WTC11 (cell line): ENCODE results near the gene IGF2BP3.

Experiments used
- TCF7 ChIP-seq: sonication (generic); formaldehyde crosslinking; IDR thresholded peaks from 2 replicates; pipeline ENCODE4 v1.8.0; 2022; ENCODE audit warnings: mild to moderate bottlenecking, low read depth, missing genetic modification reagents, moderate library complexity
- TF ChIP-seq, protein P1 (sequence below): fragments of 200-600 bp; IDR thresholded peaks from 2 replicates; pipeline ENCODE4 v1.8.0; 2022; ENCODE audit warnings: antibody characterized with exemption
- TF ChIP-seq, protein P2 (sequence below): sonication (generic); formaldehyde crosslinking; conservative IDR thresholded peaks from 2 replicates; pipeline ENCODE4 v1.8.1; 2022; ENCODE audit warnings: mild to moderate bottlenecking, missing genetic modification reagents

DNA sequence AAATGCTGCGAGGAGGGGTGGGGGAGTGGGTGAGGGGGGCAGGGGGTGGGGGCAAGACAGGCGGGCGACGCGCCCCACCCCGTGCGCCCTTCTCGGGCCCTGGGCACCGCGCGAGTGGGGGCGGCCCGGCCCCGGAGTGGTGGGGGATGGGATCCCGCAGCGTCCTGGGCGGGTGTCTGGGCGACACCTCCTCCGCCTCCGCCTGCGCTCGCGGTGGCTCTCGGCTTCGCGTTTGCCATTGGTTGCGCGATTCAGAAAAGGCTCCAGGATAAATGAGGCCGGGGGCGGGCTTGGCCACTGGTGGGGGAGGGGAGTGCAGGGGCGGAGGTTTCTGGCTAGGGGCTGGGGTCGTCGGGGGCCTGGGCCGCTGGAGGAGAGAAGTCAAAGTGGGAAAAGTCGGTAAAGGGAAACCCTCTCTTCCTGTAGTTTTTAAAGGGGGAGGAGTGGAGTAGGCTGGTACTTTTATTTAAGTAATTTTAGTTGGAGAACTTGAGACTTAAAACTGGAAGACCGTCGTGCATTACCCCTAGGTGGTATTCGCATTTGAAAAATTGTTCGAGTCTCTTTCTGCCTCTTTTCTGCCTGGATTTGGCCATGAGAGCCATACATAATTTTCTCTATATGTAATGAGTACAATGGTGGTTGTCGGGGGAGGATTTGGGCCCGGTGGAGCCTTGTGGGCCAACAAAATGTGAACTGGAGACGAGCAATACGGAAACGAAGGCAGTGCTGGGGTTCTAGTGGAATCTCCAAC, 992 bp upstream of the IGF2BP3 start:
- TF ChIP-seq, protein P1, sequence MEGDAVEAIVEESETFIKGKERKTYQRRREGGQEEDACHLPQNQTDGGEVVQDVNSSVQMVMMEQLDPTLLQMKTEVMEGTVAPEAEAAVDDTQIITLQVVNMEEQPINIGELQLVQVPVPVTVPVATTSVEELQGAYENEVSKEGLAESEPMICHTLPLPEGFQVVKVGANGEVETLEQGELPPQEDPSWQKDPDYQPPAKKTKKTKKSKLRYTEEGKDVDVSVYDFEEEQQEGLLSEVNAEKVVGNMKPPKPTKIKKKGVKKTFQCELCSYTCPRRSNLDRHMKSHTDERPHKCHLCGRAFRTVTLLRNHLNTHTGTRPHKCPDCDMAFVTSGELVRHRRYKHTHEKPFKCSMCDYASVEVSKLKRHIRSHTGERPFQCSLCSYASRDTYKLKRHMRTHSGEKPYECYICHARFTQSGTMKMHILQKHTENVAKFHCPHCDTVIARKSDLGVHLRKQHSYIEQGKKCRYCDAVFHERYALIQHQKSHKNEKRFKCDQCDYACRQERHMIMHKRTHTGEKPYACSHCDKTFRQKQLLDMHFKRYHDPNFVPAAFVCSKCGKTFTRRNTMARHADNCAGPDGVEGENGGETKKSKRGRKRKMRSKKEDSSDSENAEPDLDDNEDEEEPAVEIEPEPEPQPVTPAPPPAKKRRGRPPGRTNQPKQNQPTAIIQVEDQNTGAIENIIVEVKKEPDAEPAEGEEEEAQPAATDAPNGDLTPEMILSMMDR, result no peak
- TF ChIP-seq, protein P2, sequence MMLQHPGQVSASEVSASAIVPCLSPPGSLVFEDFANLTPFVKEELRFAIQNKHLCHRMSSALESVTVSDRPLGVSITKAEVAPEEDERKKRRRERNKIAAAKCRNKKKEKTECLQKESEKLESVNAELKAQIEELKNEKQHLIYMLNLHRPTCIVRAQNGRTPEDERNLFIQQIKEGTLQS (CRISPR knock-in tag), result no peak
- no peak for TF ChIP-seq TCF7 (CRISPR knock-in tag)
